HepG2 (cell line): Measurements from ENCODE around the gene LHPP. TPM values are rescaled to one million over a fixed set of nuclear protein-coding genes. Genes with fewer than 3 reads are reported as not detected.

Source experiments
- ARID5B ChIP-seq: IDR thresholded peaks from 2 replicates; pipeline ENCODE4 v1.4.0; 2020; ENCODE audit warnings: mild to moderate bottlenecking, missing genetic modification reagents
- BCL6 ChIP-seq: IDR thresholded peaks from 2 replicates; pipeline ENCODE4 v1.6.1; 2016; ENCODE audit warnings: missing genetic modification reagents, missing compliant biosample characterization
- FOXO4 ChIP-seq: sonication (generic); formaldehyde crosslinking; conservative IDR thresholded peaks from 2 replicates; pipeline ENCODE4 v1.8.1; 2023; ENCODE audit warnings: missing genetic modification reagents
- GATAD1 ChIP-seq: IDR thresholded peaks from 2 replicates; pipeline ENCODE4 v1.6.1; 2016; ENCODE audit warnings: missing genetic modification reagents, missing compliant biosample characterization
- HDAC2 ChIP-seq: sonication (generic); formaldehyde crosslinking; IDR thresholded peaks from 2 replicates; pipeline ENCODE4 v1.4.0; 2020; ENCODE audit warnings: missing genetic modification reagents
- HNRNPL ChIP-seq: fragments of 200-400 bp; formaldehyde crosslinking; IDR thresholded peaks from 2 replicates; pipeline ENCODE4 v1.6.1; 2017; ENCODE audit warnings: mild to moderate bottlenecking, low read depth, low read length
- MTF2 ChIP-seq: sonication (generic); formaldehyde crosslinking; IDR thresholded peaks from 2 replicates; pipeline ENCODE4 v1.5.0; 2020; ENCODE audit warnings: missing genetic modification reagents, borderline replicate concordance
- NR2F6 ChIP-seq, 2 experiments: IDR thresholded peaks; 2 replicates each; pipeline ENCODE4 v1.6.1; 2016; ENCODE audit warnings: antibody characterized with exemption in 1 of 2, mild to moderate bottlenecking in 1 of 2
- PITX1 ChIP-seq: sonication (generic); formaldehyde crosslinking; IDR thresholded peaks from 2 replicates; pipeline ENCODE4 v1.5.1; 2020; ENCODE audit warnings: mild to moderate bottlenecking, missing genetic modification reagents
- SAP130 ChIP-seq: IDR thresholded peaks from 2 replicates; pipeline ENCODE4 v1.6.1; 2016; ENCODE audit warnings: low read depth
- TAF15 ChIP-seq: fragments of 200-400 bp; formaldehyde crosslinking; IDR thresholded peaks from one replicate; pipeline ENCODE4 v1.6.1; 2018; ENCODE audit warnings: mild to moderate bottlenecking, low read depth, low read length; ENCODE audit not compliant: poor library complexity, severe bottlenecking
- ZNF121 ChIP-seq: sonication (generic); formaldehyde crosslinking; IDR thresholded peaks from 2 replicates; pipeline ENCODE4 v1.5.0; 2020; ENCODE audit warnings: mild to moderate bottlenecking, missing genetic modification reagents
- ZNF142 ChIP-seq: sonication (generic); formaldehyde crosslinking; IDR thresholded peaks from 2 replicates; pipeline ENCODE4 v1.4.0; 2020; ENCODE audit warnings: missing genetic modification reagents
- ZNF432 ChIP-seq: sonication (generic); formaldehyde crosslinking; IDR thresholded peaks from 2 replicates; pipeline ENCODE4 v1.5.0; 2020; ENCODE audit warnings: missing genetic modification reagents, mild to moderate bottlenecking, borderline replicate concordance
- ZNF543 ChIP-seq: sonication (generic); formaldehyde crosslinking; IDR thresholded peaks from 2 replicates; pipeline ENCODE4 v1.4.0; 2020; ENCODE audit warnings: mild to moderate bottlenecking, missing genetic modification reagents
- ZNF574 ChIP-seq: sonication (generic); formaldehyde crosslinking; IDR thresholded peaks from 2 replicates; pipeline ENCODE4 v1.4.0; 2020; ENCODE audit warnings: missing genetic modification reagents
- polyA plus RNA-seq, 8 experiments: library from polyadenylated mRNA; depleted of rRNA in 3 of 8; stranded (reverse) in 7 of 8; unstranded in 1 of 8; fragments of >200 nt; fragmentation: Illumina TruSeq in 4 of 8; extraction: Trizol in 4 of 8; gene quantifications; 2 replicates each; pipeline versions ENCODE4 v1.2.1 to v1.2.3, GENCODE V29; 2011 to 2016; ENCODE audit warnings: low read depth in 4 of 8, missing spikeins in 1 of 8, mixed read lengths in 1 of 8; ENCODE audit not compliant: insufficient read depth in 1 of 8
- total RNA-seq, 5 experiments: library from RNA; depleted of rRNA; stranded (reverse); fragments of >200 nt; fragmentation: Illumina TruSeq; extraction: Trizol; gene quantifications; 2 replicates each; pipeline ENCODE4 v1.2.3, GENCODE V29; 2016; ENCODE audit warnings: low read depth in 1 of 5

The LHPP gene
- total and polyA plus RNA-seq, 2 of the 13 experiments (the other 11 are each of a cell fraction or from before 2014, with no cell fraction given) = 5.2 to 13.1 TPM

- TF ChIP-seq GATAD1 (no peak), ZNF543 (0 out of 2 replicates have a peak, but pooled peaks have one; percentile 42), ZNF432 (no peak), ZNF121 (peak; percentile 35; the same call in 1 of the 2 replicates), BCL6 (CRISPR knock-in tag) (peak; percentile 93), HNRNPL (no peak), NR2F6 (IDR thresholded peaks at IDR 0.05) (0 out of 2 replicates have a peak, but pooled peaks have one; percentile 52), NR2F6 (CRISPR knock-in tag; IDR thresholded peaks at IDR 0.05) (peak; percentile 61), MTF2 (CRISPR knock-in tag) (no peak), TAF15 (no peak), PITX1 (CRISPR knock-in tag) (peak; percentile 41; the same call in 1 of the 2 replicates), FOXO4 (CRISPR knock-in tag) (no peak), SAP130 (CRISPR knock-in tag) (peak; percentile 61), ZNF574 (no peak), ZNF142 (CRISPR knock-in tag) (peak; percentile 75; the same call in 1 of the 2 replicates), HDAC2 (CRISPR knock-in tag) (0 out of 2 replicates have a peak, but pooled peaks have one; percentile 11), ARID5B (CRISPR knock-in tag) (peak; percentile 38; the same call in 1 of the 2 replicates)
Measured at GRCh38 chr10:124589491-124590041, 127.9 kb downstream of the LHPP start (continued).
